Activated CD4-positive, alpha-beta T cell treated with anti-CD3 and anti-CD28 coated beads, Interleukin-2, amount 50 U/mL, for 16 hours (primary cell): ENCODE data around the gene UNK.
A peak's percentile ranks its signal among the peaks of the same experiment; 100 is the strongest.

Source experiments
- DNase-seq: peaks from one replicate; pipeline ENCODE4 v3.0.0-alpha.2; 2020

The UNK gene, protein sequence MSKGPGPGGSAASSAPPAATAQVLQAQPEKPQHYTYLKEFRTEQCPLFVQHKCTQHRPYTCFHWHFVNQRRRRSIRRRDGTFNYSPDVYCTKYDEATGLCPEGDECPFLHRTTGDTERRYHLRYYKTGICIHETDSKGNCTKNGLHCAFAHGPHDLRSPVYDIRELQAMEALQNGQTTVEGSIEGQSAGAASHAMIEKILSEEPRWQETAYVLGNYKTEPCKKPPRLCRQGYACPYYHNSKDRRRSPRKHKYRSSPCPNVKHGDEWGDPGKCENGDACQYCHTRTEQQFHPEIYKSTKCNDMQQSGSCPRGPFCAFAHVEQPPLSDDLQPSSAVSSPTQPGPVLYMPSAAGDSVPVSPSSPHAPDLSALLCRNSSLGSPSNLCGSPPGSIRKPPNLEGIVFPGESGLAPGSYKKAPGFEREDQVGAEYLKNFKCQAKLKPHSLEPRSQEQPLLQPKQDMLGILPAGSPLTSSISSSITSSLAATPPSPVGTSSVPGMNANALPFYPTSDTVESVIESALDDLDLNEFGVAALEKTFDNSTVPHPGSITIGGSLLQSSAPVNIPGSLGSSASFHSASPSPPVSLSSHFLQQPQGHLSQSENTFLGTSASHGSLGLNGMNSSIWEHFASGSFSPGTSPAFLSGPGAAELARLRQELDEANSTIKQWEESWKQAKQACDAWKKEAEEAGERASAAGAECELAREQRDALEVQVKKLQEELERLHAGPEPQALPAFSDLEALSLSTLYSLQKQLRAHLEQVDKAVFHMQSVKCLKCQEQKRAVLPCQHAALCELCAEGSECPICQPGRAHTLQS

GRCh38 chr17:75784473-75785015 is at the start of gene UNK:
TSS of gene UNK (plus strand) at chr17:75784806. CDS start at chr17:75784881, 75 bp downstream.
- DNase-seq = peak; percentile 99

- DNase-seq = no peak
Observed at GRCh38 chr17:75736173-75736835, 48.3 kb upstream of the UNK start.

DNA sequence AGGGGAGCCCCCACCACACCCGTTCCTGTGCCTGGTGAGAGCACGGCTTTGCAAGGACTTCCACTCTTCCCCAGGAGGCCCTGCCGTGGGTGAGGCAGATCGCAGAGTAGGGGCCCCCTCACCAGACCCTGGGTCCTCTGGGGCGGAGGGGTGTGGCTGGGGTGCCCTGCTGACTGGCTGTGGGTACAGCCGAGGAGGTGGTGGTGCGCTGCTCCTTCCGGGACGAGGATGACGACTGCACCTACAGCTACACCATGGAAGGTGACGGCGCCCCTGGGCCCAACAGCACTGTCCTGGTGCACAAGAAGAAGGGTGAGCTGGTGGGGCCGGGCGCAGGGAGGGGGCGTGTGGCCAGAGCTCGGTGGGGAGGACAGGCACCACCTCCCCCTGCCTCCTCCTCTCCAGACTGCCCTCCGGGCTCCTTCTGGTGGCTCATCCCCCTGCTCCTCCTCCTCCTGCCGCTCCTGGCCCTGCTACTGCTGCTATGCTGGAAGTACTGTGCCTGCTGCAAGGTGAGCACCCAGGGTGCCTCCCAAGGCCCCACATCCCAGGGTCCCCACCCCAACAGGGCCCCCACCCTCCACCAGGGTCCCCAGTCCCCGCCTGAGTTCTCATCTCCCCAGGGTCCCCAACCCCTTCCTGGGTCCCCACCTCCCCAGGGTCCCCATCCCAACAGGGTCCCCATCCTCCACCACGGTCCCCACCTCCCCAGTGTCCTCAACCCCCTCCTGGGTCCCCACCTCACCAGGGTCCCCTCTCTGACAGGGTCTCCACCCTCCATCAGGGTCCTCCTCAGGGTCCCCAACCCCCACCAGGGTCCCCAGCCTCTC is 47.3 kb upstream of the UNK start:
- DNase-seq = no peak

- DNase-seq = peak; percentile 65
Observed at GRCh38 chr17:75738218-75738802, 46.3 kb upstream of the UNK start.

GRCh38 chr17:75739174-75739573 is 45.4 kb upstream of the UNK start:
- no peak for DNase-seq

- no peak for DNase-seq
Observed at GRCh38 chr17:75739801-75740200, 44.8 kb upstream of the UNK start.

- DNase-seq = no peak
Observed at GRCh38 chr17:75740215-75740614, 44.4 kb upstream of the UNK start.

DNA sequence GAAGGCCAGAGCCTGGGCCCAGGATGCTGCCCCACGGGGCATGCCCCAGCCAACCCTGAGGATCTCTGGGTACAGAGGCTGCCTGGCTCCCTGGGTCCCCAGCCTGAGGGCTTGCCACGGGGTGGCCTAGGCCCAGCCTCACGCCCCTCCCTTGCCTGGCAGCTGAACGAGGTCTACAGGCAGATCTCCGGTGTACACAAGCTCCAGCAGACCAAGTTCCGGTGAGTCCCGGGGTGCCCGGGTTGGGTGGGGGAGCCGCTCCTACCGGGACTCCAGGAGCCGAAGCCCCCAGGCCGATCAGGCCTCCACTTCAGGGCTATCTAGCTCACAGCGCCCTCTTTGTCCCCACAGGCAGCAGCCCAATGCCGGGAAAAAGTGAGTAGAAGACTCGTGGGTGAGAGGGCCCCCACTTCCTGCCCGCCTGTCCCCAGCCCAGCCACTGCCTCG is 44.0 kb upstream of the UNK start:
- DNase-seq = no peak

DNA sequence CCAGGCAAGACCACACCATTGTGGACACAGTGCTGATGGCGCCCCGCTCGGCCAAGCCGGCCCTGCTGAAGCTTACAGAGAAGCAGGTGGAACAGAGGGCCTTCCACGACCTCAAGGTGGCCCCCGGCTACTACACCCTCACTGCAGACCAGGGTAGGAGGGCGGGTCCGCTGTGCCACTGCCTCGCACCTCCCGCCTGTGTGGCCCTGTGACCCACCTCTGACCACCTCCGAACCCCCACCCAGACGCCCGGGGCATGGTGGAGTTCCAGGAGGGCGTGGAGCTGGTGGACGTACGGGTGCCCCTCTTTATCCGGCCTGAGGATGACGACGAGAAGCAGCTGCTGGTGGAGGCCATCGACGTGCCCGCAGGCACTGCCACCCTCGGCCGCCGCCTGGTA is 42.3 kb upstream of the UNK start:
- DNase-seq = no peak

DNA sequence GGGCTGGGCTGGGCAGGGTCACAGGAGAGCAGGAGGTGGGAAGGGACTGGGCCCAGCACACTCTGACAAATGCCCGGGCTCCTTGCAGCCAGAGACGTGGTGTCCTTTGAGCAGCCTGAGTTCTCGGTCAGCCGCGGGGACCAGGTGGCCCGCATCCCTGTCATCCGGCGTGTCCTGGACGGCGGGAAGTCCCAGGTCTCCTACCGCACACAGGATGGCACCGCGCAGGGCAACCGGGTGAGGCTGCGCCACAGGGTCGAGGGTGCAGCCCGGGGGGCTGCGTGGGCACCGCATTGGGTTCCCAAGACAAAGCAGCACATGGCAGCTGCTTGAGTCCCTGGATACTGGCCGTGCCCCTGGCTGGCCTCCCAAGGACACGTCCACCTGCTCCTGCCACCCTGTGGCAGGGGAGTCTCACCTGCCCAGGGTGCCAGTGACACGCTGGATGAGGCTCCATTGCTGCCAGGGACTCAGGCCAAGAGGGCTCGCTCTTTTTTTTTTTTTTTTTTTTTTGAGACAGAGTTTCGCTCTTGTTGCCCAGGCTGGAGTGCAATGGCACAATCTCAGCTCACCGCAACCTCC is 40.9 kb upstream of the UNK start:
- no peak for DNase-seq

- DNase-seq = no peak
Observed at GRCh38 chr17:75748706-75749105, 35.9 kb upstream of the UNK start.

DNA sequence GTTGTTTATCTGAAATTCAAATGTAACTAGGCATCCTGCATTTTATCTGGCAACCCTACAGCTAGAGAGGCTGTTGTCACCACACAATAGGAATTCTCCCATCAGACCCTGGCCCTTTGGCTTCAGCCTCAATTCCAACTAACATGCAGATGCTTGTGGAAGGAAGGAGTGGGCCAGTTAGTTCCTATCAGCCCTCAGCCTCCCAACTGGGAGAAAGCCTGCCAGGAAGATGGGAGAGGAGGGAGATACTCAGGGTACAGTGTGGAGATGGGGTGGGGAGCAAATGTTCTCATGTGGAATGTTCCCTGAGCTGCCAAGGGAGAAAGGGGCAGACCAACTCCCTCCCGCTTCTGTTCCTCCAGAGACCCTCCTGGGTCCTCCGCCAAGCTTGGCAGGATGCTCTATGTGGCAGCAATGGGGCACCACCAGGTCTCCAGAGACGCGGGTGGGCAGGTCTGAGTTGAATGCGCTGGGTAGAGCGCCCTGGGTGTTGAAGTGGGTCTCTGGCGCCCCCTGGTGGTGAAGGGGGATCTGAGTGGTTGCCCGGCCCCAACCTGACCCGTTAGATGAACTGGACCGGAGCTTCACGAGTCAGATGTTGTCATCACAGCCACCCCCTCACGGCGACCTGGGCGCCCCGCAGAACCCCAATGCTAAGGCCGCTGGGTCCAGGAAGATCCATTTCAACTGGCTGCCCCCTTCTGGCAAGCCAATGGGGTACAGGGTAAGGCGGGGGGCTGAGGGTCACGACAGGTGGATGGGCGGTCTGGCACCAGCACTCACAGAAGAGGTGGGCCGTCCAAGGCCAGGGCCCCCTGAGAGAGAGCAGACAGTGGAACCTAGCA is 34.8 kb upstream of the UNK start:
- DNase-seq = peak; percentile 87

DNA sequence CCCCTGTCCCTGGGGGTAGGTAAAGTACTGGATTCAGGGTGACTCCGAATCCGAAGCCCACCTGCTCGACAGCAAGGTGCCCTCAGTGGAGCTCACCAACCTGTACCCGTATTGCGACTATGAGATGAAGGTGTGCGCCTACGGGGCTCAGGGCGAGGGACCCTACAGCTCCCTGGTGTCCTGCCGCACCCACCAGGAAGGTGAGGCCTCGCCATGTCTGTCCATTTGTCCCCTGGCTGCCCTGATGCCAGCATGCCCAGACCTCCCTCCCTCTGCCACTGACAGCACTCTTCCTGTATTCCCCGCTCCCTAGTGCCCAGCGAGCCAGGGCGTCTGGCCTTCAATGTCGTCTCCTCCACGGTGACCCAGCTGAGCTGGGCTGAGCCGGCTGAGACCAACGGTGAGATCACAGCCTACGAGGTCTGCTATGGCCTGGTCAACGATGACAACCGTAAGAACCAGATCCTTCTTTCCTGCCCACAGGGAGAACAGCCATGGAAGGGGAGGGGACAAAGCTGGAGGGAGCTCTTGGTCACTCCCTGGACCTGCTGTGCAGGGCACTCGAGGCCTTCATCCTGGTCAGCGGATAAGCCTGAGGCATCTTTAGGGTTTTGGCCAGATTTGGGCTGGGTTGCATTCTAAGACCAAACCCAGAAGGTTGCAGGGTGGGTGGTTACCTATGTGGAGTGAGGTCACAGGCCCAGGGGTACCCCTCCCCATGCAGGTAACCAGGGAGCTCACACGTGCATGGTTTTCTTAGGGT is 33.8 kb upstream of the UNK start:
- no peak for DNase-seq

DNA sequence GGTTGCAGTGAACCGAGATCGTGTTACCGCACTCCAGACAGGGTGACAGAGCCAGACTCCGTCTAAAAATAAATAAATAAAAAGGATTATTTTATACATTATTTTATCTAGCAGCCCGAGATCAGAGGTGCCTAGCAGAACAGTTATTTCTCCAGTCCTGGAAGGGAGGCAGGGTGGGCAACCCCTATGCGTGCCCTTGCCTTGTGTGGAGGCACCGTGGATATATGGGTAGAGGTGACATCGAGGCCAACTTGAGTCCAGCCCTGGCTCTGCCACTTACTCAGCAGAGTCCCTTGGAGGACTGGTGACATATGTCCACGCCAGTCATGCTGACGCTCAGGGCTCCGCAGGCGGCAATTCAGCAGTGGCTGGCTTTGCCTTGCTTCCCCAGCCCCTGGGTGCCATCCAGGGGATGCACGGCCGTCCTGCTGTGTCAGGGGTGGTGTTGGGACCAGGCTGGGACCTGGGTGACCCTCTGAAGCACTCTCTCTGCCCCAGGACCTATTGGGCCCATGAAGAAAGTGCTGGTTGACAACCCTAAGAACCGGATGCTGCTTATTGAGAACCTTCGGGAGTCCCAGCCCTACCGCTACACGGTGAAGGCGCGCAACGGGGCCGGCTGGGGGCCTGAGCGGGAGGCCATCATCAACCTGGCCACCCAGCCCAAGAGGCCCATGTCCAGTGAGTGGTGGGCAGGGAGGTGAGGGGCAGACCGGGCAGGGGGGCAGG is 32.8 kb upstream of the UNK start:
- no peak for DNase-seq

DNA sequence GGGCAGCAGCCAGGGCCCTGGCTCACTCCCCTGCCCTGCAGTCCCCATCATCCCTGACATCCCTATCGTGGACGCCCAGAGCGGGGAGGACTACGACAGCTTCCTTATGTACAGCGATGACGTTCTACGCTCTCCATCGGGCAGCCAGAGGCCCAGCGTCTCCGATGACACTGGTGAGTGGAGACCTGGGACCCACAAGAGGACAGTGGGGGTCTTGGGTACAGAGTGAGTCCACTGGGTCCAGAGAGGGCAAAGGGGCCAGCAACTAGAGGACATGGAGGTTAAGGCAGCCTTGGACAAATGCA is 32.2 kb upstream of the UNK start:
- DNase-seq = no peak

DNA sequence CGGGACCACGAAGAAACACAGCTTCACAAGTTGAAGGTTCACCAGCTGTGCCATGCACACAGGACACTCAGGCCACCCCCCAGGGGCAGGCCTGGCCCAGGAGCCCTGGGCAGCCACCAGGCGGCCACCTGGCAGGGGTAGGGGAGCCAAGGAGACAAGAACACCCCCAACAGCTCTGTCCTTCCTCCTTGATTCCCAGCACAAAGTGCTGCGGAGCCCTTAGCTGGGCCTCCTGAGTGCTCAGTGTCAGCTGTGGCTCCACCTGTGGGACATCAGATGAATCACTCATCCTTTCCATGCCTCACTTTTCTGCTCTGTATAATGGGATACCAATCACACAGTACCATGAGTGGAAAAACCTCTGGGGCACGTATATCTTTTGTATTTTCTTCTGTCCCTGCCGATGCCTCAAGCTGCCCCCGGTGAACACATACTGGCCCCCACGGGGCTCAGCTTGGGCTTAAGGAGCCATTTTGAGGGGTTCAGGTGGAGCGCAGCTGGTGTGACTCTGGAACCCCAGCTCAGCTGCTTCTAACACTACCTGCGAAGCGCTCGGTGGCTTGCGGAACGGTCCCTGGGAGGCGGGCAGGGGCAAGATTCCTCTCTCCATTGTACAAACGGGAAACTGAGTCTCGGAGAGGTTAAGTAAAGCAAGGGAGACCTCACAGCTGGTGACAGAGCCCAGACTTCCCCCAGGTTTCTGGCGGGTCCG is 31.6 kb upstream of the UNK start:
- peak; percentile 41 for DNase-seq

DNA sequence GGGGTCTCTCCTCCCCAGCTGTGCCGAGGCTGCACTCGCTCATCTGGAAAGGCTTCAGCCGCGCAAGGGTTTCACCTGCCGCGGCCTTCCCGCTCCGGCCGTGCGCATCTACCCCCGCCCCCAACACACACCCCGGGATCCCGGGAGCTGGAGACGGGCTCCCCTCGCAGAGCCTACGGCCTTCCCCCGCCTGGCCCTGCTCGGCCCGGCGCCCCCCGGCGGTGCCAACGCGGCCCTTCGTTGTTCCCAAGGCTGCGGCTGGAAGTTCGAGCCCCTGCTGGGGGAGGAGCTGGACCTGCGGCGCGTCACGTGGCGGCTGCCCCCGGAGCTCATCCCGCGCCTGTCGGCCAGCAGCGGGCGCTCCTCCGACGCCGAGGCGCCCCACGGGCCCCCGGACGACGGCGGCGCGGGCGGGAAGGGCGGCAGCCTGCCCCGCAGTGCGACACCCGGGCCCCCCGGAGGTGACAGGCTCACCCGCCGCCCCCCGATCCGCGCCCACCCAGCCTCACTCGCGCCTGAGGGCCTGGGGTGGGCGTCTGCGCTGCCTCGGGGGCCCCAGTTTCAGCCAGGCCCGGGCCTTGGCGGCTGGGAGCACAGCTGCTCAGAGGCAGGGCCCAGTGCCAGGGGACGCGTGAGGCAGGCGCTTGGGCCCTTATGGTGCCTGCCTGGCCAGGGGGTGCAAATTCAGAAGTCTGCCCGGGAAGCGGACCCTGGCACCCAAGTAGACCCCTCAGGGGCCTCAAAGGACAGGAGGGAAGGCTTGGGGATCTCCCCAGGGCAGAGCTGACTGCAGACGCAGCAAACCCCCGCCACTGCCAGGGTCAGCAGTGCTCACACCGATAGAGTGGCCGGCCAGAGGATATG is 30.9 kb upstream of the UNK start:
- DNase-seq = peak; percentile 71
